DOHH2 (cell line): Measurements from ENCODE around the gene RPP21.

ENCODE experiments used
- H3F3A ChIP-seq: fragments of 200-600 bp; sonication (generic), shearing (Covaris generic); 2 replicates; pipeline ENCODE4 v1.6.0; 2016; ENCODE audit warnings: antibody characterized with exemption, mild to moderate bottlenecking; ENCODE audit not compliant: control insufficient read depth, insufficient read depth
- H3K27ac ChIP-seq: fragments of 200-600 bp; sonication (generic); 2 replicates; pipeline ENCODE4 v1.5.1; 2014; ENCODE audit warnings: low read depth, mild to moderate bottlenecking, low read length, moderate library complexity
- H3K27me3 ChIP-seq: fragments of 200-600 bp; sonication (generic); 2 replicates; pipeline ENCODE4 v1.6.1; 2014; ENCODE audit warnings: mild to moderate bottlenecking, low read length, mixed read lengths; ENCODE audit not compliant: control insufficient read depth
- H3K36me3 ChIP-seq: fragments of 200-600 bp; sonication (generic); 2 replicates; pipeline ENCODE4 v1.6.1; 2014; ENCODE audit warnings: mild to moderate bottlenecking, low read length, moderate library complexity, mixed read lengths; ENCODE audit not compliant: control insufficient read depth
- H3K4me1 ChIP-seq: fragments of 200-600 bp; sonication (generic); 2 replicates; pipeline ENCODE4 v1.6.1; 2014; ENCODE audit warnings: mild to moderate bottlenecking, low read length, mixed read lengths; ENCODE audit not compliant: control insufficient read depth
- H3K4me2 ChIP-seq: fragments of 200-600 bp; sonication (generic); 2 replicates; pipeline ENCODE4 v1.6.0; 2014; ENCODE audit warnings: mild to moderate bottlenecking, low read length, moderate library complexity
- H3K4me3 ChIP-seq: fragments of 200-600 bp; sonication (generic); 2 replicates; pipeline ENCODE4 v1.5.1; 2014; ENCODE audit warnings: mild to moderate bottlenecking, low read length, mixed read lengths
- H3K79me2 ChIP-seq: fragments of 200-600 bp; sonication (generic); 2 replicates; pipeline ENCODE4 v1.6.1; 2014; ENCODE audit warnings: mild to moderate bottlenecking, low read length, mixed read lengths; ENCODE audit not compliant: control insufficient read depth
- H3K9me2 ChIP-seq: fragments of 200-600 bp; sonication (generic); replicated peaks from 2 replicates; pipeline ENCODE4 v1.6.1; 2014; ENCODE audit warnings: mild to moderate bottlenecking, low read length, mixed read lengths; ENCODE audit not compliant: control insufficient read depth
- H3K9me3 ChIP-seq: fragments of 200-600 bp; sonication (generic); 2 replicates; pipeline ENCODE4 v1.6.1; 2014; ENCODE audit warnings: antibody characterized with exemption, low read length, mixed read lengths; ENCODE audit not compliant: control insufficient read depth, insufficient read depth
- H4K20me1 ChIP-seq: fragments of 200-600 bp; sonication (generic); 2 replicates; pipeline ENCODE4 v1.6.0; 2014; ENCODE audit warnings: low read depth, mild to moderate bottlenecking, antibody characterized with exemption, low read length, moderate library complexity; ENCODE audit not compliant: control insufficient read depth, insufficient read depth
- CTCF ChIP-seq: fragments of 200-600 bp; sonication (generic); IDR thresholded peaks from one replicate; pipeline ENCODE4 v1.5.1; 2014; ENCODE audit warnings: antibody characterized with exemption, mild to moderate bottlenecking, low read depth, low read length; ENCODE audit not compliant: poor library complexity, severe bottlenecking
- EZH2phosphoT487 ChIP-seq: fragments of 200-600 bp; sonication (generic); IDR thresholded peaks from 2 replicates; pipeline ENCODE4 v1.6.1; 2017; ENCODE audit warnings: borderline replicate concordance, mild to moderate bottlenecking, antibody characterized with exemption, low read length, moderate library complexity, mixed read lengths

The RPP21 gene

GRCh38 chr6:30359276-30359675 is 14.3 kb downstream of the RPP21 start:
- Histone ChIP-seq H3K4me1 (peaks cover 4% of the 10 kb centered on the region), H3K4me2 (no peak overlapping the region), H3K9me2 (no peaks in the 10 kb centered on the region), H4K20me1 (no peaks in the 10 kb centered on the region), H3F3A (no peaks in the 10 kb centered on the region), H3K27ac (no peak overlapping the region), H3K4me3 (no peak overlapping the region), H3K79me2 (no peaks in the 10 kb centered on the region), H3K9me3 (no peaks in the 10 kb centered on the region), H3K27me3 (peaks cover 63% of the 10 kb centered on the region), H3K36me3 (no peaks in the 10 kb centered on the region)
- TF ChIP-seq CTCF (no peak), EZH2phosphoT487 (no peak)

- H3K36me3 ChIP-seq, result no peaks in the 10 kb centered on the region
- peaks cover 69% of the 10 kb centered on the region for H3K27me3 ChIP-seq
- H3F3A ChIP-seq, result no peaks in the 10 kb centered on the region
- no peak for TF ChIP-seq EZH2phosphoT487
- no peak for TF ChIP-seq CTCF
- no peaks in the 10 kb centered on the region for H3K9me2 ChIP-seq
- no peak overlapping the region for H3K4me2 ChIP-seq
- H3K27ac ChIP-seq, result no peak overlapping the region
- no peak overlapping the region for H3K4me3 ChIP-seq
- no peaks in the 10 kb centered on the region for H4K20me1 ChIP-seq
- H3K9me3 ChIP-seq, result no peaks in the 10 kb centered on the region
- H3K4me1 ChIP-seq, result peaks cover 4% of the 10 kb centered on the region
- H3K79me2 ChIP-seq, result no peaks in the 10 kb centered on the region
These were observed 15.2 kb downstream of the RPP21 start for GRCh38 chr6:30360139-30360538.

GRCh38 chr6:30361661-30362060 is 16.7 kb downstream of the RPP21 start:
- TF ChIP-seq EZH2phosphoT487 (no peak), CTCF (no peak)
- no peaks in the 10 kb centered on the region for H3K9me2 ChIP-seq
- H3K27ac ChIP-seq, result no peak overlapping the region
- H3F3A ChIP-seq, result no peaks in the 10 kb centered on the region
- H3K36me3 ChIP-seq, result no peaks in the 10 kb centered on the region
- peaks cover 4% of the 10 kb centered on the region for H3K4me1 ChIP-seq
- H3K9me3 ChIP-seq, result no peaks in the 10 kb centered on the region
- no peak overlapping the region for H3K4me2 ChIP-seq
- peaks cover 72% of the 10 kb centered on the region for H3K27me3 ChIP-seq
- no peaks in the 10 kb centered on the region for H3K79me2 ChIP-seq
- H4K20me1 ChIP-seq, result no peaks in the 10 kb centered on the region
- H3K4me3 ChIP-seq, result no peak overlapping the region

GRCh38 chr6:30363459-30363858 is 18.5 kb downstream of the RPP21 start:
- Histone ChIP-seq H3K27me3 (peaks cover 64% of the 10 kb centered on the region), H3K9me3 (no peaks in the 10 kb centered on the region), H3K36me3 (no peaks in the 10 kb centered on the region), H3K4me1 (no peaks in the 10 kb centered on the region), H3K27ac (no peak overlapping the region), H3F3A (no peaks in the 10 kb centered on the region), H3K4me2 (no peak overlapping the region), H4K20me1 (no peaks in the 10 kb centered on the region), H3K9me2 (no peaks in the 10 kb centered on the region), H3K79me2 (no peaks in the 10 kb centered on the region), H3K4me3 (no peak overlapping the region)
- TF ChIP-seq EZH2phosphoT487 (no peak), CTCF (no peak)
